Stimulated activated CD8-positive, alpha-beta memory T cell treated with anti-CD3 and anti-CD28 coated beads, Interleukin-15, amount 100 ng/mL, for 48 hours (primary cell): ENCODE results near the gene MED15.

ENCODE experiments used
- DNase-seq, 2 donors: peaks; one replicate each; pipeline ENCODE4 v3.0.0-alpha.2; 2020; ENCODE audit warnings: low read depth in 2 of 2

The MED15 gene

DNA sequence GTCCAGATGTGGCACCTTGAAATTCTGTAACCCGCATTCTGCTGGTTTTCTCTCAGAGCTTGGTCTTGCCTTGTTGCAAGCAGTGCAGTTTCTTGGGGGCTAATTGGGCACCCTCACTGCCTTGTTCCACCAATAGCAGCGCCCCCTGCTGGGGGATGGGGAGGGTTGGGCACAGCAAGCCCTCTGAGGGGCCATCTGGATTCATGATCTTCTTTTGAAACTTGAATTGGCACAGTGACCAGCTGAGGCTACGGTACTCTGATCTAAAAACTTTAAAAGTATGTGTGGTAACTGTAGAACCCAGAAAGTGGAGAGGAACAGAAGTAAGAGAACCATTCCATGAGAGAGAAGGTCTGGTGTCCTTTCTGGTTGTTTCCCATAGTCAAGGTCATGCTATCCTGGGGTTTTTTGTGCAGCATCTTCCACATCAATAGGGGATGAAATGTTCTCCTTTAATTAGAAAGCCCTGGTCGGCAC is 64.2 kb downstream of the MED15 start:
- DNase-seq = no peak

DNA sequence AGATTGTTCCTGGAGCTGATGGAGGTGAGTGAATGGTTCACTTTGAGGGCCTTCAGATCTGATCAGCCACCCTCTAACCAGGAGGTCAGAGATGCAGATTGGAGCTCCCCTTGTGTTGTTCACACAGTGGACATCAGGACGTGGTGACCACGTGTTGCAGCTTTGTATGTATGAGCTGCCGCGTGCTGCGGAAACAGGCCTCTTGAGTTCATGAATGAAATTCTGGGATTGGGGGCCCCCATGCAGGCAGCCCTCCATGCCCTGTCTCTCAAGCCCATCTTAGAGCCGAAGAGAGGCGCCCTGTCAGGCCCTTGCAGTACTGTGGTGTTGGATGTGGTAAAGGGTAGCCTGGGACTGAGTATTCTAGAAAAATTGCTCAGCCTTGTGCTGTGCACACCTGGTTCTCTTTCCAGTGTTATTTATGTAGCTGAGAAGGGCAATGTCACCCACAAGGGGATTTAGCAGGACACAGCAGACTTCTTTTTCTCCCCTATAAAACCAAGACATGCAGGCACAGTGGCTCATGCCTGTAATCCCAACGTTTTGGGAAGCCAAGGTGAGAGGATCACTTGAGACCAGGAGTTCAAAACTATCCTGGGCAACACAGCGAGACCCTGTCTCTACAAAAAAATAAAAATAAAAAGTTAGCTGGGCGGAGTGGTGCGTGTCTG is 64.9 kb downstream of the MED15 start:
- DNase-seq = no peak

DNA sequence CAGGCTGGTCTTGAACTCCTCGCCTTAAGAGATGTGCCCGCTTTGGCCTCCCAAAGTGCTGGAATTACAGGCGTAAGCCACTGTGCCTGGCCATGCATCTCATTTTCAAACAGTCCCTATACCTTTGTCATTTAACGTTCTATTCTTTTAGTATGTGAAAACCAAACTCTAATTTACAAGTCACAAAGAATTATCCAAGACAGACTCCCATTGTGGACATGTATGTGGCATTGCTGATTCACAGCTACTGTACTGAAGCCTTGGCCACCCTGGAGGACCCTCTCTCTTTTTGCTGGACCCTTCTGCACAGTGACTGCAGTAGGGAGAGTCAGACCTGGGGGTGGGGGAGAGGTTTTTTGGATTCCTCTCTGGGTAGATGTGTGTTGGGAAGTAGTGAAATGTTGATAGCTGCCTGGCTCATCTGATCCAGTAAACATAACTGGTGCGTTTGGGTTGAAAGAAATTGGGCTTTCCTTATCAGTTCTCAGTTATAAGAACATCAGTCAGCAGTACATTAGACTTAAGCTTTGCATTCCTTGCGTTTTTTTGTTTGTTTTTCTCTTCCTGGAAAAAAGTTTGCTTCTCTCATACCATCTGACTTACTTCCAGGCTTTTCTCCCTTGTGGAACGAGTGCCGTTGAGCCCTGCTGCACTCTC is 65.9 kb downstream of the MED15 start:
- no peak for DNase-seq

DNA sequence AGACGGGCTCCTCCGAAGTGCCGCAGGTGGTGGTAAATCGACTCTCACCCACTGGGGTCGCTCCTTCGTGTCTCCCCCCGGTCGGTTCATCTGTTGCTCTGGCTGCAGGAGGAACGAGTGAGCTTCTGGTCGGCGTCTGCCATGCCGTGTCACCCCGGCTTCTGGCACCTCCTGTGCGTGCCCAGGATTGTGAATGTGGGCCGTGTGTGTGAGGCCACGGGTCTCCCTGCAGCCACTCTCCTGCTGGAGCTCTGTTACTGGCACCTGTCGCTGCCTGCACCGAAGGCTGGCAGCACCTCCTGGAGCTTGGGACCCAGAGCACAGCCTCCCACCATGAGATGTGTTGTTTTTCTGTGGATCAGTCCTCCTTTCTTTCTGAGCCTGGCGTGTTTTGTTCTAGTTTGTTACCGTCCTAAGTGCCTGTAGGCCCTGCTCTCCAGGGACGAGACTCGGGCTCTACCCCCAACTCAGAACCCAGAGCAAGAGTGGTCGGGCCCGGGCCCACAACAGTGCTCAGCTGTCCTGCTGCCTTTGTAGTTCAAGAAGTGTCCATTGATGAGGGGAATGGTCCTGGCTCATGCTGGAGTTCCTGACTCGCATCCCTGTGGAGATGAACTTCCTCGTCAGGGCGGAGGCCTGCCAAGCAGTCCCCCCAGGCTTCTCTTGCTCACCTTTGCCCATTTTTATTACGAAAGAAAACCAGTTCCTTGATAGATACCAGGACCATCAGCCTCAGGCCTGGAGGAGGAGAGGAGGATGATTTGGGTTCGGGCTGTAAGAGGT is 66.6 kb downstream of the MED15 start:
- no peak for DNase-seq

DNA sequence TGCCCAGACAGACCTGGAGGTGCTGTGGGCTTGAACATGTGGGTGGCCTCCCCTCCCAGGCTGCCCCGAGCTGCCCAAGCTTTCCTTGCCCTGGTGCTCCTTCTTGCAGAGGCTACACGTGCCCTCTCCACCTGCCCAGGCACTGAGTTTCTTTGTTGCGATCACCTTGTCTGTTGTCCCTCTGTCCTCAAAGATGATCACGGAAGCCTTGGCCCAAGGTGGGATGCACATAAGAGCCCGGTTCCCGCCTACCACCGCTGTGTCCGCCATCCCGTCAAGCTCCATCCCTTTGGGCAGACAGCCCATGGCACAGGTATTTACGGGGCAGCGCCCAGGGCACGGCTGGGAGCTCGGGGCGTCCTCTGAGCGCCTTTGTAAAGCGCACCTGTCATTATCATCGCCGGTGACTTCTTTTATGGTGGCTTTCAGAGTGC is 67.5 kb downstream of the MED15 start:
- DNase-seq = no peak

DNA sequence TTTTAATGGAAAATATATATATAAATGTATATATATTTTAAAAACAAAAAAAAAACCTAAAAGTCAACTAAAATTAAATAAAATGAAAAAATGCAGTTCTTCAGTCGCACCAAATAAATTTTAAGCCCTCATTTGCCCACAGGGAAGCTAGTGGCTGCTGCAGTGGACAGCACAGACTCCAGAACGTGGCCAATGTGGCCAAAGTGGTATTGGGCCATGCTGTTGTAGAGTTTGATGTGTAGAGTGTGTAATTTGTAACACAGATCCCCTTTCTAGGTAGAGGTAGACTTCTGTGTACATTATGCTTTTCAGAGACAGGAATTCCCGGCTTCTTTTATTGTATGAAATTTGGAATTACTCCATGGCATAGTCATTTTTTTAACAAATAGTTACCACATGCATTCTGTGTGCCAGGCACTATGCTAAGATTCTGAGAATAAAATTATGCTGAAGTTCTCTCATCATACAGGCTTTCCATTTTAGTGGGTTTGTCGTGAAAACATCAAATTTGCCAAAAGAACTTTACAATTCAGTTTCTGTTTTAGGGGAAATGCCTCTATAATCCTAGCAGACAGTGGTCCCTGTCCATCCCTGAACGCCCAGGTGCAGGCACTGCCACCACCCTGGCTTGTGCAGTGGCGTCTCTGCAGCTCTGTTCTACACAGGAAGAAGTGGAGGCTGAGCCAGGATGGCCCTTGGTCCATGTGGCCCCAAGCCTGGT is 68.5 kb downstream of the MED15 start:
- DNase-seq = no peak

DNA sequence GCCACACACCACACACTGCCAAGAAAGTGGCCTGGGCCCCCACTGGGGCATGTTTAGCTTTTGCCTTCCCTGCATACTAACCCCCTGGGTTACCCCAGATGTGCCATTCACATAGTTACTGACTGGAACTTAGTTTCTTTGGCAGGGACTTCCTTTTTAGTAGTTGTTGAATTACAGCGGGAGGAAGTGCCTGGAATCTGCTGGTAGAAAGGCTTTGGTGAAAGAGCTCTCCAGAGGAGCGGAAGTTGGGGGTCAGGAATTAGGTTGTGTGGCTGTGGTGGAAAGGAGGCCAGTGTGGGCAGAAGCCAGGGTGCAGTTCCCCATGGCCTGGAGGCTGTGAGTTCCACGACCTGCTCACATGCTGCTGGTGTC is 69.0 kb downstream of the MED15 start:
- no peak for DNase-seq

DNA sequence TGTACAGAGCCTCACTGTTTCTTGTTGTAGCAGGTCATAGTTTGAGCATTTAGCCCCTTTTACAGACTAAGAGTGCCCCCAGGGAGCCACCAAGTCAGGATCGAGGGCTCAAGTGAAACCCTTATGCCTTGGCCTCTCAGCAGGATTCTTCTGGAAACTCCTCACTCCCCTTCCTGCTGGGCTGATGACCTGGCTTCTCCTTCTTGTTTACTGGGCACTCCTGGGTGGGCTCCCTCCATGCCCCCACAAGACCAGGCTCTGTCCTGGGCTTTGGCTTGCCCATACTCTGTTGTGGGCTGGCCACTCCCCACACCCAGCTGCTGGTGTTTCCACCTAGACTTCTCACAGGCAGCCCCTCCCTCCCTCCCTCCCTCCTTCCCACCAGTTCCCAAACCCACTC is 69.6 kb downstream of the MED15 start:
- no peak for DNase-seq

DNA sequence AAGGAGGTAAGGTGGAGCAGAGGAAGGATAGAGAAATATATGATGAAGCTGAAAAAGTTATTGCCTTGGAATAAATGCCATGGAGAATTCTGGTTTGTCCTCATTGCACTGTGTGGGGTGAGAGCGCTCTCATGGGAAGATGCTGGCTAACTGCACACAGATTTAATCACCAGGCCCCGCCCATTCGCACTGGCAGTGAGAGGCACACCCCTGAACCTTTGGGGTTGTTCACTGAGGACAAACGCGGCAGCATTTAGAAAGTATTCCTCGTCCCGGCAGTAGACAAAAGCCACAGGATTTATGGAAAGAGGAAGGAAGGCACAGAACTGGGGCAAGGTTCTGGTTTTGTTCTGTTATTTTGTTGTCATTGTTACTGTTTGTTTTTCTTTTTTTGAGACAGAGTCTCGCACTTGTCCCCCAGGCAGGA is 70.2 kb downstream of the MED15 start:
- no peak for DNase-seq

DNA sequence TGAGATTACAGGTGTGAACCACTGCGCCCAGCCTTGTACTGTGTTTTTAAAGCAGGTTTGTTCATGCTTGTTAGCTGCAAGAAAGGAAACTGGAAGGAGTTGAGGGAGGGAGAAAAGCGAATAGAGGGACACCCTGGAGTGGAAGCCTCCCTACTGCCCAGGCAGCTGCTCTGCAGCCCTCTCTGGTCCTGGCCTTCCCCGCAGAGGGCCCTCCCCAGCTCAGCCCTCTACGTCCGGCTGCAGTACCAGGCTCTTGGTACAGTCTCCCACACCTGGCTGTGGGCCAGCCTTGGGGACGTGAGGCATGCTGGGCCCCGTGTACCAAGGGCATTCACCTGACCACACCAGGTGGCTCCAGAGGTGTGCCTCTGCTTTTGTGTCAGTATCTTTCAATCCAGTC is 70.8 kb downstream of the MED15 start:
- no peak for DNase-seq

DNA sequence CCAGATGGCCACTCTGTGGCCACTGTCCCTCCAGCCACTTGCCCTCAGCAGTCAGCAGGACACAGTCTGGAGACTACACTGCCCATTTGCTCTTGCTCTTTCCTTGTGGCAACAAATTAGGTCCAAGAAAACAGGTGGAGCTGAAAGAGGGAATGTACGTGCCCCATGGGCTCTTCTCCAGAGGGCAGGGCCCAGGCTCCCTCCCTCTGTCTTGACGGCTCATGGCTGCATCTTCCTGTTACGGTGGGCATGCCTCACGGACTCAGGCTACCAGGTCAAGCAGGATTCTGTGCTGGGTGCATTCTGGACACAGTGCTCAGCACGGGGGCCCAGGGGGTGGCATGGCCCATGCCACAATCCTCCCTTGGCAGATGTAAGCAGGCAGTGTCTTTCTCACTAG is 71.3 kb downstream of the MED15 start:
- no peak for DNase-seq

DNA sequence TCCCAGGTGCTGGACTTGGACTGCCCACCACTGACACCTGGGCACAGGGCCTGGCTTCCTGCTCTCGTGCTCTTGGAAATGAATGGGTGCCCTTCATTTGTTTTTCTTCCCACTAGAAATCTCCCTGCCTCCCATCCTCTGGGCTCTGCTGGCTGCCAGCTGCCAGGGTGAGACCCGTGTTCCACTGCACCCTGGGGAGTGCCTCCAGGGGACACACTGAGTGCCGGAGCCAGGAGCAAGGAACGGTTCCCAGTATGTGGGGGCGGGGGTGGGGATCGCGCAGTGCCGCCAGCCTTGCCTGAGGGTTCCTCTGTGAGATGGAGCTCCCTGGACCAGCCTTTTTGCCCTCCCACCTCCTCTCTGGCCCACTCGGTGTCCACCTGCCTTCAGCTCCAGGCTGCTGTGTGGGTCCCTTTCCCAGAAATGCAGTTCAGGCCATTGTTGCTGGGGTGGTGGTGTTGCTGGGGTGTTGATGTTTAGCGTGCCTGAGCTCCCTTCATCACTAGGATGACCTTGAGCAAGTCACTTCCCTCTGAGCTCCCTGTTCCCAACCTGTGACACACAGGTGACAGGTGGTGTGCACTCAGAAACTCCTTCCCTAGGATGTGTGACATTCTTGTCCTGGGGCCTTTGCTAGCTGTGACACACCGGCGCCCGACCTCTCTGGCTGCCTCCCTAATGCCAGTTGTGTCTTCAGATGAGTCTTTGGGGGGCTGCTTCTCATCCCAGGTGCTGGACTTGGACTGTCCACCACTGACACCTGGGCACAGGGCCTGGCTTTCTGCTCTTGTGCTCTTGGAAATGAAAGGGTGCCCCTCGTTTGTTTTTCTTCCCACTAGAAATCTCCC is 72.1 kb downstream of the MED15 start:
- DNase-seq = no peak

DNA sequence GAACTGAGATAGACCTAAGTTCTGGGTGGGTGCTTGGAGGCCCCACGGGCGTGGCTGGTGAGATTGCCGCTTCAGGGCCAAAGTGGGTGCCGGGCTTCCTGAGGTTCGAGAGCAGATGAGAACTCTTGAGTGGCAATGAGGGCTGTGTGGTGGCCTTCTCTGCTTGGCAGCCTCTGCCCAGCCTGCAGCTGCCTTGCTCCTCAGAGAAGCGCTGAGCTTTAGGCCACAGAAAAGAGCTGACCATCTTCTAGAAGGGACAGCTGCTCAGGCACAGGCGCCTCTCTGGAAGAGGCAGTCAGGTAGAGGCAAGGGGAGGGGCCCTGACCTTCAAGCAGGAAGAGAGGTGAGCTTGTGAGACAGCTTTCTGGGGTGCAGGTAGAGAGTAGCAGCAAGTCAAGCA is 72.8 kb downstream of the MED15 start:
- DNase-seq = no peak

DNA sequence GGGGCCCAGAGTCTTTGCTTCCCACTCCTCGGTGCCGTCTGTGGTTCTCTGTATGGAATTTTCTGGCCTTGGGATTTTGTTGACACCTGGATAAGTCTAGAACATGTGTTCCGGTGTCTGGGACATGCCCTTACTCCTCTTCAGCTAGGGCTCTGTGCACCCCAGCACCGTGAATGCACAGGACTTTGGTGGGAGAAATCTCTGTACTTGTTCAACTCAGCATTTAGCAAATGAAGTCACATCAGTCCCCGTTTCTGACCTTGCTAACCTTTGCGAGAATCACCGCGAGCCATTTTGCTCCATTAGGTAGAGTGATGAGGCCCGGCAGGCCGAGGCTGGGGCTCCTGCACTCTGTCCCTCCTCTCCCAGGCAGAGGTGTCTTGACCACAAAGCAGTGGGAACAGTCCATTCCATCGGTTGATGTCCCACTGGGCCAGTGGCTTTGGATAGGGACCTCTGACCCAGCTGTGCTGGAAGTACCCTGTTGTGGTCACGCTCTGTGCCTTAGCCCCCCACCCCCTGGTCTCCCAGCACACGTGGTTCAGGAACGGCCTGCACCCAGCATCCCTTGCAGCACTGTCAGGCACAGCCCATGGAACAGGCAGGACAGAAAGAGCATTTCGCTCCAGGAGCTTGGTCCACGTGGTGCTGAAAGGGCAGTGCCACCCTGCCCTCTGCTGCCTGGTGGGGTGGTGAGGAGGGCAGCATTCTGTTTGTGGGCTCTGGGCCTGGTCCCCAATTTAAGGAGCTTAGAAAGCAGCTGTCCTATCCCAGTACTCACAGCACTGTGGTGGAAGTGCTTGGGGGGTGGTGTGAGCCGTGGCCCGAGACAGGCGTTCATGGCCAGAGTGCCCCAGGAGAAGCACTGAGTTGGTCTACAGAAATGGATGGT is 73.4 kb downstream of the MED15 start:
- no peak for DNase-seq

DNA sequence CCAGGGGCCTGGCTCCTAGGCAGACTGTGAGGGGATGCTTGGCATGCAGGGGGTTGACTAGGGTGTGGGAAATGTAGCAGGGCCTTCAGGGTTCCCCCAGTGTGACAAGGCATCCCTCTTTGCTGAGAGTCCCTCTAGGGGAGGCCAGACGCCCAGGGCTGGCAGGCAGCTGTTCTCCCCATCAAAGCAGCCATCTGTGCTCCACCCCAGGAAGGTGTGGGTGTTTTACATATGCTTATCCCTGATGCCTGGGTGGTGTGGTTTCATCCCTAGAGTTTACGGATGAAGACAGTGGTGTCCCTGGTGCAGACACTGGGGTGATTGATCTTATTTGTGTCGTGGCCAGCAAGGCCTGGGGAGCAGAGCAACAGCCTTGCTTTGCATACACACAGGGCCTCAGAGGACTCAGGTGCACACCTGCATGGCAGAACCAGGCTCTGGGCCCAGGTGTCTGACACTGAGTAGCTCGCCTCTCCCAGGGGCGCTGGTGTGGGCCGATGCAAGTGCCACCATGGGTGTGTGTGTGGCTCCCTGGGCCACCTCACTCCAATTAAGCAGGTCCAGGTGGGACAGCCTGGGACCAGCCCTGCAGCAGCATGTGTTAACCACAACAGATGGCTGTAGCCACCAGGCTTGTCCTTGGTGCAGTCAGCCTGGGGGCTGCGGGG is 74.2 kb downstream of the MED15 start:
- no peak for DNase-seq

DNA sequence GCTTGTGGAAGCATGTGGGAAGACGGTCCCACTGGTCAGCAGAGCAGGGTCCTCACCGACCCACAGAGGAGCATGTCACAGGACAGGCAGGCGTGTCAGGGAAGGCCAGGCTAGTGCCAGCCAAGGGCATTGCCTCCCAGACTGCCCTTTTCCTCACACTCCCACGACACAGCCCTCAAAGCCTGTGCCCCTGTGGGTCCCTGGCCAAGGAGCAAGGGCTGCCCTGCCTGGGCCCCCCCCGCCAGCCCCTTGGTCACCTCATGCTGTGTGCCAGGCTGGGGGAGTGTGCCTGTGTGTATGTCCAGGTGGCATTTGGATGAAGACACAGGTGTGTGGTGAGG is 74.7 kb downstream of the MED15 start:
- DNase-seq = no peak

DNA sequence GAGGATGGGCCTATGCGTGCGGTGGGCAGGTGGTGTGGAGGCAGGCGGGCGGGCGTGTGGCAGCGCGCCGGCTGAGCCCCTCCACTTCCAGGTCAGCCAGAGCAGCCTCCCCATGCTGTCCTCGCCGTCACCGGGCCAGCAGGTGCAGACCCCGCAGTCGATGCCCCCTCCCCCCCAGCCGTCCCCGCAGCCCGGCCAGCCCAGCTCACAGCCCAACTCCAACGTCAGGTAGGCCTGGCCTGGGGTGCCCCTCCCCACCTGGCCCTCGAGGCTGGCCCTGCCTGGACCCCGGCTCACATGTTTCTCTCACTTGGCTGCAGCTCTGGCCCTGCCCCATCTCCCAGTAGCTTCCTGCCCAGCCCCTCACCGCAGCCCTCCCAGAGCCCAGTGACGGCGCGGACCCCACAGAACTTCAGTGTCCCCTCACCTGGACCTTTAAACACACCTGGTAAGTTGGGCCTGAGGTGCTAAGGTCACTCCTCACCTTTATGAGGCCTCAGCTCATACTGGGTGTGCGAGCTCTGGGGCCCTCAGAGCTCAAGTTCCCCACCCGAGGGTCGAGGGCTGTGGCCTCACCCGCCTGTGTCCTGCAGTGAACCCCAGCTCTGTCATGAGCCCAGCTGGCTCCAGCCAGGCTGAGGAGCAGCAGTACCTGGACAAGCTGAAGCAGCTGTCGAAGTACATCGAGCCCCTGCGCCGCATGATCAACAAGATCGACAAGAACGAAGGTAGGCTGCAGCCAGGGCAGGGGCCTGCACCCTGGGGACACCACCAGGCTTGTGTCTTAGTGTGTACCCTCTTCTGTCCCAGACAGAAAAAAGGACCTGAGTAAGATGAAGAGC is 75.3 kb downstream of the MED15 start:
- no peak for DNase-seq

DNA sequence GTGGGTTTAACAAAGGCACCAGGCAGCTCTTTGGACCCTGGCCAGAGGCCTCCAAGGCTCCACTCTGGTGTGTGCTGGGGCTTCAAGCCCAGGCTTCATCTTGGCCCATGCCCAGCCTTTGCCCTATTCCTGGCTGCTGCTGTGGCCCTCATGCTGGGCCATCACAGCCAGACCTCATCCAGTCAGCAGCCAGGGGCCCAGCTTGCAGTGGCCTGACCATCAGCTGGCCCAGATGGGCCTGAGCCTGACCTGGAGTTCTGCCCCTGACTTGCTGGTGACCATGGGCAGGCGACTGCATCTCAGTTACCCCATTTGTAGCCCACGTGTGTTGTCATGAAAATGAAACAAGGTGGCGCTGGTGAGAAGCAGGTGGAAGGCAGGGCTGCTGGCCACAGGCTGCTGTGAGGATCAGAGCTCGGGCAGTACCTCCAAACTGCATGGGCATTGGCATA is 76.1 kb downstream of the MED15 start:
- no peak for DNase-seq
